ENCODE data around the gene CCL4. TPM values are rescaled to one million over a fixed set of nuclear protein-coding genes. Genes with fewer than 3 reads are reported as not detected.
"Not testable (repeated sequence)": the region's sequence is repeated elsewhere in the genome, so short reads cannot be mapped to it uniquely, and the experiment has no call there.

The CCL4 gene
- total RNA-seq (2014; rRNA removed; shearing (Covaris generic)) = not detected in 2 replicates

DNA sequence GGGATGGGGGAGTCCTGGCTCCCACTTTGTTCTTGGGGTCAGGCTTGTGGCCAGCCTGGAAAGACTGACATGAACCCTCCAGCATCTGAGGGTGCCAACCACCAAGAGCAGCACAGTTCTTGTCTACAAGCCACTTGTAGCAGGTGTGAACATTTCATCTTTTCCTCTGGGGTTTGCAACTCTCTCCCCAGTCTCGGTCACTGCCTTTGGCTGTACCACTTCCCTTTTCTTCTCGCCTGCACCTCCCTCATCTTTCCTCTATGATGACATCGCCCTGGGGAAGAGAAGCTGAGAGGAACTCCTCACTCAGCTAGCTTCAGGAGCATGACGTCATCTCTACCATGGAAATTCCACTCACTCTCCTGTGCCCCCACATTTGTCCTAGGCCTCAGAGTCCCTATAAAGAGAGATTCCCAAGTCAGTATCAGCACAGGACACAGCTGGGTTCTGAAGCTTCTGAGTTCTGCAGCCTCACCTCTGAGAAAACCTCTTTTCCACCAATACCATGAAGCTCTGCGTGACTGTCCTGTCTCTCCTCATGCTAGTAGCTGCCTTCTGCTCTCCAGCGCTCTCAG, at the start of gene CCL4:
Gene CCL4, plus strand, starts transcription at position 427 of the 575 bp plus-strand sequence. Its CDS starts 79 bp downstream, at position 506.
- DNase-seq (ENCODE audit: low read depth) = not testable (repeated sequence)

DNA sequence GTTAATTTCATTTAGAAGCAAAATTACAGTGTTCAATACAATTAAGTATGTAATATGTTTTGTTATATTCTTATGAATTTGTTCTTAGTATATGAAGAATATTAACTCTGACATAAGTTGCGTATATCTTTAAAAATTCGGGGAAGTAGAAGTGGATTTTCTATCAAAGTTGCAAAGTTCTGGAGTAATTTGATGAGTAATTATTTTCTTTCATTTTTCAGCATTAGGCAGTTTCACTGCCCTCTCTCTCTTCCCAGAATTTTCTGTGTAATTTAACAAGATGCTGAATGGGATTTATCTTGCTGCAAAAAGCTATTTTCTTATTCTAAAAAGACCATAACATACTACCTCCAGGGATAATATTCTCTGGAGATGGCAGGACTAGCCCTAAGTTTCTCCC, 48.5 kb upstream of the CCL4 start:
- no peak for DNase-seq (ENCODE audit: low read depth)

GRCh38 chr17:36055921-36056520, 47.6 kb upstream of the CCL4 start:
- no peak for DNase-seq (ENCODE audit: low read depth)

DNA sequence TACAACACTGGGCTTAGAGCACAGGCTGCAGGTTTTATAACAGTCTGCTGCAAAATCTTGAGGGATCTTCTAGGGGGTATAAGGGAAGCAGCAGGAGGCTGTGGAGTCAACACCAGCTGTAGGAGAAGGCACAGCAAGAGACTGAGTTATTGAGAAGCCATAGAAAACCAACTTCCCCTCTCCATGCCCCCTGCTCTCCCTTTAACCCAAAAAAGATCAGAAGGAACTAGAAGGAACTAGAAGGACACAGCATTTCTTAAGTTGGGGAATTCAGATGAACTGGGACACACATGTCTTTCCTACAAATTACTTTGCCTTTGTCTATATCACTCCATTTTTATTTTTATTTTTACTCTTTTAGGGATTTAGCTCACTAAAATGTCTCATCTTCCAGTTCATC, 45.7 kb upstream of the CCL4 start:
- DNase-seq (ENCODE audit: low read depth) = no peak

GRCh38 chr17:36059406-36059805, 44.2 kb upstream of the CCL4 start:
- no peak for DNase-seq (ENCODE audit: low read depth)

- DNase-seq (ENCODE audit: low read depth) = no peak
Measured at GRCh38 chr17:36060816-36061215, 42.8 kb upstream of the CCL4 start.

DNA sequence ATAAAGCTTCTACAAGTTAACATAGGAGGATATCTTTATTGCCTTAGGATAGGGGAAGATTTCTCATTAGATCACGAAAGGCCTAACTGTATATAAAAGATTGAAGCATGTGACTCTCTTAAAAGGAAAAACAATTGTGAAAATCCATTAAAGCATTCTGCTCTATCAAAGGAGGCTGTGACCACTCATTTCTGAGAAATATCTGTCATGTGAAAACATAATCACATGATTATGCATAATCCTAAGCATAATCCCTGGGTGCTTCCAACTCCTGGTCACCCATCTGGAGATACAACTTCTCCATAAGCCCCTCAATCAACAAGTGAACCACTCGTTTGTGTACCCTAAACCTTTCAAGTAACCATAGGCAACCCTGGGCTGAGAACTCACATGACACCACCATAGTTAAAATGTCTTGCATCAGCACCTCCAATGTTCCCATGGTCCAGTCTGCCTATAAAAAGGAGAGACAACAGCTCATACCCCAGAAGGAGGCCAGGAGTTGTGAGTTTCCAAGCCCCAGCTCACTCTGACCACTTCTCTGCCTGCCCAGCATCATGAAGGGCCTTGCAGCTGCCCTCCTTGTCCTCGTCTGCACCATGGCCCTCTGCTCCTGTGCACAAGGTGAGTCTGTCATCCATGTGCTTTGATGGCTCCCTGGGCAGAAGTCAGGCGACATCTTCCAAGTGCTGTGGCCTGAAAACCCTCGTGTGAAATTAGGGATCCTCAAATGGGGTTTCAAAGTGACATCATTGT, 39.7 kb upstream of the CCL4 start, which contains the start of gene CCL18:
Gene CCL18, plus strand, starts transcription at position 487 of the 756 bp plus-strand sequence. Its CDS starts 71 bp downstream, at position 558.
- DNase-seq (ENCODE audit: low read depth) = no peak

DNA sequence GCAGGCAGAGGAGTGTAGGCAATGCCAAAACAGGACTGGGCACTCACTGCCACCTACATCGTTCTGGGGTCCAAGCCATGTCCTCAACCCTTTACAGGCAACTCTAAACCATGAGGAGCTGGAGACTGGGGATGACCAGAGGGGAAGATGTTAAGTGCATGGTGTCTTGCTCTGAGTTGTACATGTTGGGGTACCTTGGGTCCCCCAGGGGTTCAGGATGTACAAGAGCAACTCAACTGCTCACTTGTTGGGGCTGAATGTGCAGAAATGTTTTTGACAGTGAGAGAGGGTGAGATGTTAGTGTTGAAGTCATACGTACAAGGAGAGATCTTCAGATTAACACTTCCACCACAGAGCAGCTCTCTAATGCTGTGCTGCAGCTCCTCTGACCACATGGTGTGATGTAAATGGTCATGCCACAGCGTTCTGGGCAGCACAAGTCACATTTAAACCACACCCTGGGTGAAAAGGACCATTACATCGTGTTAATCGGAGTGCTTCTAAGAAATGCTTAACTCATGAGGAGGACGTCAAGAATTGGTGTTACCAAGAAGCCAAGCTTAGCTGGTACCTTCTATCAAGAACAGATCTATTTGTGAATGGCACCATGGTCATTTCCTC, 37.2 kb upstream of the CCL4 start:
- no peak for DNase-seq (ENCODE audit: low read depth)

- DNase-seq (ENCODE audit: low read depth) = no peak
Measured at GRCh38 chr17:36068524-36068923, 35.1 kb upstream of the CCL4 start.

GRCh38 chr17:36069136-36069535, 34.5 kb upstream of the CCL4 start:
- DNase-seq (ENCODE audit: low read depth) = no peak

- DNase-seq (ENCODE audit: low read depth) = no peak
Measured at GRCh38 chr17:36070427-36070826, 33.2 kb upstream of the CCL4 start.

DNA sequence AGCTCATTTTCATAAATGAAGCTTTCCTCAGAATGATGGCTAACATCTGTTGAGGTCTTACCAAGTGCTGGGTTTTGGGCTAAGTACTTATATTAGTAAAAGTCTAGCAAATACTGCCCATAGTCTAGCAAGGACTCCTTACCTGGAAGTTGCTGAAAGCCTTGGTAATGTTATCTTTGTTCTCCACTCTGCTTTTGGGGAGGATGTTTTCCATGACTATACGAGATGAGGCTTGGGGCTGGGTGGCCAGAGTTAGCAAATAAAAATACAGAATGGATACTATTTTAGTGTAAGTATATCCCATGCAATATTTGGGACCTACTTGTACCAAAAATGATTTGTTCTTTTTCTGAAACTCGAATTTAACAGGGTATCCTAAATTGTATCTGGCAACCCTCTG, 31.9 kb upstream of the CCL4 start:
- no peak for DNase-seq (ENCODE audit: low read depth)

GRCh38 chr17:36072431-36073121, 31.1 kb upstream of the CCL4 start:
- peak; percentile 37 for DNase-seq (ENCODE audit: low read depth)

- no peak for DNase-seq (ENCODE audit: low read depth)
Measured at GRCh38 chr17:36074365-36074764, 29.3 kb upstream of the CCL4 start.

- DNase-seq (ENCODE audit: low read depth) = not testable (repeated sequence)
Measured at GRCh38 chr17:36081681-36082471, 21.8 kb upstream of the CCL4 start.

- DNase-seq (ENCODE audit: low read depth) = not testable (repeated sequence)
Measured at GRCh38 chr17:36082482-36083120, 21.0 kb upstream of the CCL4 start.

GRCh38 chr17:36083691-36084090, 19.9 kb upstream of the CCL4 start:
- DNase-seq (ENCODE audit: low read depth) = not testable (repeated sequence)

GRCh38 chr17:36085765-36086164, 17.9 kb upstream of the CCL4 start:
- DNase-seq (ENCODE audit: low read depth) = no peak

DNA sequence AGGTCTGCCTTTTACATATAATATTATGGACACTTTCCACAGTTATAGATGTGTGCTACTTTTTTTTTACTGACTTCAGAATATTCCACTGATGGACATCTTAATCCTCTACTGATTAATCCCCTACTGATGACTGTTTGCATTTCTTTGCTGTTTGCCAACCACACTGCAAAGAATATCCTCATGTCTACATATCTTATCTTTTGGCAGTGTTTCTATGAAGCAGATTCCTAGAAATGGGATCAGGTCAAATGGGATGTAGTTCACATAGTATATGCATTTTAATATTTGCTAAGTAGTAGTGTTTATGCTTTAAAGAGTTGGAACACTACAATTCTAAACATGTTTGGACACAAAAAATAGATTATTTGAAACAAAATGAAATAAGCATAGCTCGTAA, 16.8 kb upstream of the CCL4 start:
- no peak for DNase-seq (ENCODE audit: low read depth)

DNA sequence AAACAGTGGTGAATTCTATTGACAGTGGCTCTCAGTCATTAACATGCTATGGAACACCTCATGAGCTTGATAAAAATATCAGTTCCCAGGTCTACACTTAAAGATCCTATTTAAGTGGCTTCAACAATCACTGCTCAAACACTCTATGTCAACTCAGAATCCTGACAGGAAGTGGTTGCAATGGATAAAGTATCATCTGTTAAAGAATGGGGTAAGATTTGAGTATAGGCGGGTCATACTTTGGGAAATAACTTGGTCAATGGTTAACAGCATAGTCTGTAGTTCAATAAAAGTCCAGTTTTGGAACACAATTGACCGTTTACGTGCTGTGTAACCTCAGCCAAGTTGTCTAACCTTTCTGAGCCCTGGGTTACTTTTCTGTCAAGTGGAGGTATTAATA, 16.2 kb upstream of the CCL4 start:
- not testable (repeated sequence) for DNase-seq (ENCODE audit: low read depth)
